ENCODE results near the gene SLIT3.

DNA sequence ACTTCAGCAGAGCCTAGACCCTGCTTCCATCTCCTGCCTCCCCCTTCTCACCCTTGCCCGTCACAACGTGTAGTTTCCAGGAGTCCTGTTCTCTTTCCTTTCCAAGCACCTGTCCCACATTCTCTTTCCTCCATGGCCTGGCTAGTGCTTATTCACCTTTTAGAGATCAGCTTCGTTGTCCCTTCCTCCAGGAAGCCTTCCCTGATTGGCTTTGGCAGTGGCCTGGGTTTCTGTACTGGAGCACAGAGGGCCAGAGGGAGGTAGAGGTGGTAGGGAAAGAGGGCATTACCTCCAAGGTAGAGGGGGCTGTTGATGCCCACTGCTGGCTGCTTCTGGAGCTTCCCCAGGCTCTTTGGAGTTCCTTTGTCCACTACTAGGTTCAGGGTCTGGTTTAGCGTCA, 628.1 kb downstream of the SLIT3 start:
- no peak for TF ChIP-seq CTCF (IDR thresholded peaks at IDR 0.05; ENCODE audit: insufficient read depth, low read length, poor library complexity, severe bottlenecking)
- no peak for TF ChIP-seq EZH2phosphoT487 (conservative IDR thresholded peaks at IDR 0.05; ENCODE audit: low read length)

Measured in SU-DHL-6 (cell line).